ENCODE results near the gene NDUFAF3.

- no peak for TF ChIP-seq CTCF (IDR thresholded peaks at IDR 0.05)
- TF ChIP-seq EZH2 (IDR thresholded peaks at IDR 0.05; ENCODE audit: borderline replicate concordance, insufficient read depth, low read depth, low read length, poor library complexity, severe bottlenecking): no peak
Measured at GRCh38 chr3:48997102-48997635, 24.8 kb upstream of the NDUFAF3 start.
